Measurements from ENCODE around the gene GTF2IRD1.
"Not testable (repeated sequence)": the region's sequence is repeated elsewhere in the genome, so short reads cannot be mapped to it uniquely, and the experiment has no call there.

Gene GTF2IRD1

GRCh38 chr7:74438327-74438726, 15.4 kb upstream of the GTF2IRD1 start:
- no peak overlapping the region for H3K4me3 ChIP-seq (ENCODE audit: low read depth, low read length)
- H3K9me3 ChIP-seq (ENCODE audit: control insufficient read depth, insufficient read depth, low read length) = no peaks in the 10 kb centered on the region
- no peak overlapping the region for H3K9ac ChIP-seq (ENCODE audit: low read depth, low read length)
- no peaks in the 10 kb centered on the region for H3K4me1 ChIP-seq (ENCODE audit: control insufficient read depth, insufficient read depth, low read length)
- H3K36me3 ChIP-seq (ENCODE audit: control insufficient read depth, insufficient read depth, low read length) = no peaks in the 10 kb centered on the region
- no peaks in the 10 kb centered on the region for H3K27me3 ChIP-seq (ENCODE audit: control insufficient read depth, insufficient read depth, low read length)

DNA sequence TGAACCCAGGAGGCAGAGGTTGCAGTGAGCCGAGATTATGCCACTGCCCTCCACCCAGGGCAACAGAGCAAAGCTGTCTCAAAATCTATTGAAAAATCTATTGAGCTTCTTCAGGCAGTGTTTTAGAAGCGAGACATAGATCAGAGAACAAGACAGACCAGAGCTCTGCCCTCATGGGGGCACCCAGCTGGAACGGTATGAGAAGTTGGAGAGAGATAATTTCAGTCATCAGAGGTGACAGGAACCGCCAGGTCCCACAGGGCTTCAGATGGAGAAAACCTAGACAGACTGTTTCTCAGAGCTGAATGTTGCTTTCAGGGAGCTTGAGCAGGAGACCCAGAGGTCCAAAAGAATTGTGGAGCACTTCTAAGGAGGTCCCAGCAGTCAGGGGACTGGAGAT, 14.2 kb upstream of the GTF2IRD1 start:
- Histone ChIP-seq H3K9me3 (ENCODE audit: control insufficient read depth, insufficient read depth, low read length) (no peaks in the 10 kb centered on the region), H3K4me3 (ENCODE audit: low read depth, low read length) (no peak overlapping the region), H3K4me1 (ENCODE audit: control insufficient read depth, insufficient read depth, low read length) (no peaks in the 10 kb centered on the region), H3K9ac (ENCODE audit: low read depth, low read length) (no peak overlapping the region), H3K27me3 (ENCODE audit: control insufficient read depth, insufficient read depth, low read length) (no peaks in the 10 kb centered on the region), H3K36me3 (ENCODE audit: control insufficient read depth, insufficient read depth, low read length) (no peaks in the 10 kb centered on the region)

- not testable (repeated sequence) for H3K9ac ChIP-seq (ENCODE audit: low read depth, low read length); H3K4me3 ChIP-seq (ENCODE audit: low read depth, low read length); H3K36me3 ChIP-seq (ENCODE audit: control insufficient read depth, insufficient read depth, low read length); H3K27me3 ChIP-seq (ENCODE audit: control insufficient read depth, insufficient read depth, low read length); H3K4me1 ChIP-seq (ENCODE audit: control insufficient read depth, insufficient read depth, low read length); H3K9me3 ChIP-seq (ENCODE audit: control insufficient read depth, insufficient read depth, low read length)
These were observed 13.6 kb upstream of the GTF2IRD1 start for GRCh38 chr7:74440143-74440542.

- Histone ChIP-seq H3K4me1 (ENCODE audit: control insufficient read depth, insufficient read depth, low read length) (no peaks in the 10 kb centered on the region), H3K27me3 (ENCODE audit: control insufficient read depth, insufficient read depth, low read length) (no peaks in the 10 kb centered on the region), H3K9ac (ENCODE audit: low read depth, low read length) (no peak overlapping the region), H3K36me3 (ENCODE audit: control insufficient read depth, insufficient read depth, low read length) (no peaks in the 10 kb centered on the region), H3K4me3 (ENCODE audit: low read depth, low read length) (no peak overlapping the region), H3K9me3 (ENCODE audit: control insufficient read depth, insufficient read depth, low read length) (no peaks in the 10 kb centered on the region)
These were observed 11.9 kb upstream of the GTF2IRD1 start for GRCh38 chr7:74441801-74442200.

GRCh38 chr7:74443543-74444247, 10.0 kb upstream of the GTF2IRD1 start:
- H3K27me3 ChIP-seq (ENCODE audit: control insufficient read depth, insufficient read depth, low read length) = no peaks in the 10 kb centered on the region
- H3K36me3 ChIP-seq (ENCODE audit: control insufficient read depth, insufficient read depth, low read length) = no peaks in the 10 kb centered on the region
- no peaks in the 10 kb centered on the region for H3K4me1 ChIP-seq (ENCODE audit: control insufficient read depth, insufficient read depth, low read length)
- H3K9me3 ChIP-seq (ENCODE audit: control insufficient read depth, insufficient read depth, low read length) = no peaks in the 10 kb centered on the region
- H3K4me3 ChIP-seq (ENCODE audit: low read depth, low read length) = no peak overlapping the region
- no peak overlapping the region for H3K9ac ChIP-seq (ENCODE audit: low read depth, low read length)

DNA sequence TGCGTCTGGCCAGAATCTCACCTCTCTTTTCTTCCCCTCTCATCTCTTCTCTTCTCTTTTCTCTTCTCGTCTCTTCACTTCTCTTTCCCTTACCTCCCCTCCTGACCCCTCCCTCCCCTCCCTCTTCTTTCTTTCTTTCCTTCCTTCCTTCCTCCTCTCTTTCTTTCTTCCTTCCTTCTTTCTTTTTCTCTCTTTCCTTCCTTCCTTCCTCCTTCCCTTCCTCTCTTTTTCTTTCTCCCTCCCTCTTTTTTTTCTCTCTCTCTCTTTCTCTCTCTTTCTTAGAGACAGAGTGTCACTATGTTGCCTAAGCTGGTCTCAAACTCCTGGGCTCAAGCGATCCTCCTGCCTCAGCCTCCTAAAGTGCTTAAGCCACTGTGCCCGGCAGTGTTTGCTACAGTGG, 4.6 kb upstream of the GTF2IRD1 start:
- Histone ChIP-seq H3K9me3 (ENCODE audit: control insufficient read depth, insufficient read depth, low read length) (no peaks in the 10 kb centered on the region), H3K36me3 (ENCODE audit: control insufficient read depth, insufficient read depth, low read length) (no peaks in the 10 kb centered on the region), H3K9ac (ENCODE audit: low read depth, low read length) (no peak overlapping the region), H3K4me1 (ENCODE audit: control insufficient read depth, insufficient read depth, low read length) (no peaks in the 10 kb centered on the region), H3K27me3 (ENCODE audit: control insufficient read depth, insufficient read depth, low read length) (no peaks in the 10 kb centered on the region), H3K4me3 (ENCODE audit: low read depth, low read length) (no peak overlapping the region)

- Histone ChIP-seq H3K9me3 (ENCODE audit: control insufficient read depth, insufficient read depth, low read length) (no peaks in the 10 kb centered on the region), H3K27me3 (ENCODE audit: control insufficient read depth, insufficient read depth, low read length) (no peaks in the 10 kb centered on the region), H3K4me1 (ENCODE audit: control insufficient read depth, insufficient read depth, low read length) (no peaks in the 10 kb centered on the region), H3K4me3 (ENCODE audit: low read depth, low read length) (no peak overlapping the region), H3K9ac (ENCODE audit: low read depth, low read length) (no peak overlapping the region), H3K36me3 (ENCODE audit: control insufficient read depth, insufficient read depth, low read length) (no peaks in the 10 kb centered on the region)
These were observed 3.8 kb upstream of the GTF2IRD1 start for GRCh38 chr7:74449809-74450397.

DNA sequence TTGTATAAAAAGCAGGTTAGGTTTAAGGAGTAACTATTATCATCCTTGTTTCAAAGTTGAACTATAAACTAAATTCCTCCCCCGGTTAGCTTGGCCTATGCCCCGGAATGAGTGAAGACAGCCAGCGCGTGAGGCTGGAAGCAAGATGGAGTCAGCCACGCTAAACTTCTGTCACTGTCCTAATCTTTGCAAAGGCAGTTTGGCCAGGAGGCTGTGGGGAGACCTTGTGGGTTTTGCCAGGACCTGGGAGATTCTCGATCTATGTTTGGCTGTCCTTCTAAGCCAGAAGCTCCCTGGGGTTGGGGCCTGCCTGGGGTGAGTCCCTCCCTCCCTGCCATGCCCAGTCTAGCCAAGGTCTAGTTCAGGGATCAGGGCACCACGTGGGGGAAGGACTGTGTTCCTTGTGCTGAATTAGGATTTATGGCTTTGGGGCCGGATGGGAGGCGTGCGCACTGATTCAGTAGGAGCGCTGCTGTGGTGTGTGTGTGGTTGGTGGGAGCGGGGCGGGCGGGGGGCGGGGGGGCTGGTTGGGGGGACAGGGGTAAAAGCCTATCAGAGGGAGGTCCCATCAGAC, 871 bp upstream of the GTF2IRD1 start:
- H3K4me3 ChIP-seq (ENCODE audit: low read depth, low read length) = peak overlapping the region; percentile 59
- no peaks in the 10 kb centered on the region for H3K36me3 ChIP-seq (ENCODE audit: control insufficient read depth, insufficient read depth, low read length)
- H3K9me3 ChIP-seq (ENCODE audit: control insufficient read depth, insufficient read depth, low read length) = no peaks in the 10 kb centered on the region
- no peak overlapping the region for H3K9ac ChIP-seq (ENCODE audit: low read depth, low read length)
- H3K4me1 ChIP-seq (ENCODE audit: control insufficient read depth, insufficient read depth, low read length) = no peaks in the 10 kb centered on the region
- no peaks in the 10 kb centered on the region for H3K27me3 ChIP-seq (ENCODE audit: control insufficient read depth, insufficient read depth, low read length)

- H3K36me3 ChIP-seq (ENCODE audit: control insufficient read depth, insufficient read depth, low read length) = no peaks in the 10 kb centered on the region
- H3K9ac ChIP-seq (ENCODE audit: low read depth, low read length) = peak overlapping the region; percentile 54
- H3K4me3 ChIP-seq (ENCODE audit: low read depth, low read length) = peak overlapping the region; percentile 70
- no peaks in the 10 kb centered on the region for H3K4me1 ChIP-seq (ENCODE audit: control insufficient read depth, insufficient read depth, low read length)
- no peaks in the 10 kb centered on the region for H3K27me3 ChIP-seq (ENCODE audit: control insufficient read depth, insufficient read depth, low read length)
- no peaks in the 10 kb centered on the region for H3K9me3 ChIP-seq (ENCODE audit: control insufficient read depth, insufficient read depth, low read length)
These were observed 567 bp downstream of the GTF2IRD1 start for GRCh38 chr7:74454021-74454924.

DNA sequence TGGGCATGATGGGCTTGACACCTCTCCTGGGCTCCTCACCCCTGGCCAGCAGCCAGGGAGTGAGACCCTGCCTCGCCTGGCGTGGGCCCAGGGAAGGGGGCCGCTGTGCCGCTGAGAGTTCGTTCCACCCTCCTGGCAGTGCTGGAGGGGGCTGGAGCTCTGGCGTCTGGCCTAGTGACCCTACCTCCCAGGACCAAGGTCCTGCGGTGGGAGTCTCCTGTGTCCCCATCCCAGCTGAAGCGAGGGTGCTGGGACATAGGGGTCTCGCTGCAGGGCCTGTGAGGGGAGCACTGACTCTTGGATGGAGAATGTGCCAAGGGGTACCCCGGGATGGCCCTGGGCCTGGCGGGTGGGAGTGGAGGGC, 1.2 kb downstream of the GTF2IRD1 start:
- no peaks in the 10 kb centered on the region for H3K9me3 ChIP-seq (ENCODE audit: control insufficient read depth, insufficient read depth, low read length)
- H3K36me3 ChIP-seq (ENCODE audit: control insufficient read depth, insufficient read depth, low read length) = no peaks in the 10 kb centered on the region
- H3K4me1 ChIP-seq (ENCODE audit: control insufficient read depth, insufficient read depth, low read length) = no peaks in the 10 kb centered on the region
- H3K9ac ChIP-seq (ENCODE audit: low read depth, low read length) = peak overlapping the region; percentile 54
- H3K27me3 ChIP-seq (ENCODE audit: control insufficient read depth, insufficient read depth, low read length) = no peaks in the 10 kb centered on the region
- H3K4me3 ChIP-seq (ENCODE audit: low read depth, low read length) = peak overlapping the region; percentile 70

DNA sequence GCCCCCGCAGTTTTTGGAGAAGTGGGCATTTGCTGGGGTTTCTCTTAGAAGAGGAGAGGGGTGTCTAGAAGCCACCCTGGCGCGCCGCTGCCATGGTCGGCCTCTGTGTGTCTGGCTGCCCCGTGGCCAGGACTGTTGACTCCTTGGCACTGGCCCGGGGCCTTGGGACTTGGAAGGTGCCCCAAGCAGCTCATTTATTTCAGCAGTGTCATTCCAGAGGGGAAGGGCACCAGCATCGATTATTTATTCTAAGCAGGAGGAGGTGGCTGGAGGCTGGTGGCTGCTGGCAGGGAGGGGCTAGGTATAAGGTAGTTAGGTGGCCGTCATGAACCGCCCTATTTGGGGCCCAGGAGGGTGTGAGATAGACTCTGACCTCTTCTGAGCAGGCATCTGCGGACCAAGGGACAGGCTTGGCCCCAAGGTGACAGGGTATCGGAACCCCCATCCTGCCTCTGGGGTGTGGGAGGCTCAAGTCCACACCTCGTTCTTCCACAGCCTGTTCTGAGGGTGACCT, 1.6 kb downstream of the GTF2IRD1 start:
- Histone ChIP-seq H3K9ac (ENCODE audit: low read depth, low read length) (no peak overlapping the region), H3K4me1 (ENCODE audit: control insufficient read depth, insufficient read depth, low read length) (no peaks in the 10 kb centered on the region), H3K4me3 (ENCODE audit: low read depth, low read length) (peak overlapping the region; percentile 70)

More for the DNA sequence above, 1.6 kb downstream of the GTF2IRD1 start:
- H3K36me3 ChIP-seq (ENCODE audit: control insufficient read depth, insufficient read depth, low read length) = no peaks in the 10 kb centered on the region
- H3K27me3 ChIP-seq (ENCODE audit: control insufficient read depth, insufficient read depth, low read length) = no peaks in the 10 kb centered on the region
- no peaks in the 10 kb centered on the region for H3K9me3 ChIP-seq (ENCODE audit: control insufficient read depth, insufficient read depth, low read length)
